ENCODE results near the gene BRMS1.

BRMS1 gene

GRCh38 chr11:66291303-66291705 is 53.6 kb downstream of the BRMS1 start:
- Histone ChIP-seq H3K9me2 (replicated peaks; ENCODE audit: insufficient read depth, low read length) (no peaks in the 10 kb centered on the region), H2AFZ (ENCODE audit: low read length) (no peak overlapping the region), H3K36me3 (replicated peaks; ENCODE audit: insufficient read depth, low read length) (no peaks in the 10 kb centered on the region), H3K4me3 (ENCODE audit: low read length) (no peak overlapping the region), H3K4me2 (ENCODE audit: low read depth, low read length) (no peak overlapping the region), H3K79me2 (ENCODE audit: low read length) (peaks cover 13% of the 10 kb centered on the region), H3K9ac (ENCODE audit: low read length) (no peak overlapping the region), H3F3A (ENCODE audit: insufficient read depth, low read length) (peaks cover 7% of the 10 kb centered on the region), H3K4me1 (ENCODE audit: low read length) (peaks cover 15% of the 10 kb centered on the region), H3K9me3 (replicated peaks; ENCODE audit: insufficient read depth, low read length) (no peaks in the 10 kb centered on the region), H3K27me3 (replicated peaks; ENCODE audit: insufficient read depth, low read length) (peaks cover 44% of the 10 kb centered on the region), H3K27ac (ENCODE audit: low read length) (no peak overlapping the region), H4K20me1 (ENCODE audit: insufficient read depth, low read length) (no peaks in the 10 kb centered on the region)
- DNase-seq, result no peak
- TF ChIP-seq, protein P1, sequence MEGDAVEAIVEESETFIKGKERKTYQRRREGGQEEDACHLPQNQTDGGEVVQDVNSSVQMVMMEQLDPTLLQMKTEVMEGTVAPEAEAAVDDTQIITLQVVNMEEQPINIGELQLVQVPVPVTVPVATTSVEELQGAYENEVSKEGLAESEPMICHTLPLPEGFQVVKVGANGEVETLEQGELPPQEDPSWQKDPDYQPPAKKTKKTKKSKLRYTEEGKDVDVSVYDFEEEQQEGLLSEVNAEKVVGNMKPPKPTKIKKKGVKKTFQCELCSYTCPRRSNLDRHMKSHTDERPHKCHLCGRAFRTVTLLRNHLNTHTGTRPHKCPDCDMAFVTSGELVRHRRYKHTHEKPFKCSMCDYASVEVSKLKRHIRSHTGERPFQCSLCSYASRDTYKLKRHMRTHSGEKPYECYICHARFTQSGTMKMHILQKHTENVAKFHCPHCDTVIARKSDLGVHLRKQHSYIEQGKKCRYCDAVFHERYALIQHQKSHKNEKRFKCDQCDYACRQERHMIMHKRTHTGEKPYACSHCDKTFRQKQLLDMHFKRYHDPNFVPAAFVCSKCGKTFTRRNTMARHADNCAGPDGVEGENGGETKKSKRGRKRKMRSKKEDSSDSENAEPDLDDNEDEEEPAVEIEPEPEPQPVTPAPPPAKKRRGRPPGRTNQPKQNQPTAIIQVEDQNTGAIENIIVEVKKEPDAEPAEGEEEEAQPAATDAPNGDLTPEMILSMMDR (IDR thresholded peaks at IDR 0.05; ENCODE audit: low read length), result no peak
- no peak for TF ChIP-seq EZH2 (optimal IDR thresholded peaks at IDR 0.05; ENCODE audit: low read depth, low read length)

GRCh38 chr11:66290330-66290621 is 54.6 kb downstream of the BRMS1 start:
- H3K4me1 ChIP-seq (ENCODE audit: low read length), result peaks cover 15% of the 10 kb centered on the region
- H3K4me2 ChIP-seq (ENCODE audit: low read depth, low read length), result peak overlapping the region; percentile 94
- DNase-seq, result no peak
- H3K36me3 ChIP-seq (replicated peaks; ENCODE audit: insufficient read depth, low read length), result no peaks in the 10 kb centered on the region
- peaks cover 13% of the 10 kb centered on the region for H3K79me2 ChIP-seq (ENCODE audit: low read length)
- H3K9ac ChIP-seq (ENCODE audit: low read length), result no peak overlapping the region
- no peak overlapping the region for H2AFZ ChIP-seq (ENCODE audit: low read length)
- peaks cover 35% of the 10 kb centered on the region for H3K27me3 ChIP-seq (replicated peaks; ENCODE audit: insufficient read depth, low read length)
- H3K27ac ChIP-seq (ENCODE audit: low read length), result no peak overlapping the region
- no peaks in the 10 kb centered on the region for H3K9me3 ChIP-seq (replicated peaks; ENCODE audit: insufficient read depth, low read length)
- TF ChIP-seq EZH2 (optimal IDR thresholded peaks at IDR 0.05; ENCODE audit: low read depth, low read length), result no peak
- TF ChIP-seq EZH2phosphoT487 (IDR thresholded peaks at IDR 0.05; ENCODE audit: low read length), result no peak
- TF ChIP-seq, protein P1 (IDR thresholded peaks at IDR 0.05; ENCODE audit: low read length), result no peak
- no peaks in the 10 kb centered on the region for H3K9me2 ChIP-seq (replicated peaks; ENCODE audit: insufficient read depth, low read length)
- peaks cover 7% of the 10 kb centered on the region for H3F3A ChIP-seq (ENCODE audit: insufficient read depth, low read length)
- H4K20me1 ChIP-seq (ENCODE audit: insufficient read depth, low read length), result no peaks in the 10 kb centered on the region
- no peak overlapping the region for H3K4me3 ChIP-seq (ENCODE audit: low read length)

GRCh38 chr11:66289548-66290329 is 55.2 kb downstream of the BRMS1 start:
- no peaks in the 10 kb centered on the region for H3K36me3 ChIP-seq (replicated peaks; ENCODE audit: insufficient read depth, low read length)
- peaks cover 13% of the 10 kb centered on the region for H3K79me2 ChIP-seq (ENCODE audit: low read length)
- no peaks in the 10 kb centered on the region for H4K20me1 ChIP-seq (ENCODE audit: insufficient read depth, low read length)
- peaks cover 7% of the 10 kb centered on the region for H3F3A ChIP-seq (ENCODE audit: insufficient read depth, low read length)
- H3K27me3 ChIP-seq (replicated peaks; ENCODE audit: insufficient read depth, low read length), result peaks cover 35% of the 10 kb centered on the region
- H3K4me2 ChIP-seq (ENCODE audit: low read depth, low read length), result peak overlapping the region; percentile 94
- peaks cover 15% of the 10 kb centered on the region for H3K4me1 ChIP-seq (ENCODE audit: low read length)
- no peaks in the 10 kb centered on the region for H3K9me3 ChIP-seq (replicated peaks; ENCODE audit: insufficient read depth, low read length)
- H2AFZ ChIP-seq (ENCODE audit: low read length), result peak overlapping the region; percentile 65
- peak; percentile 71 for DNase-seq
- peak overlapping the region; percentile 71 for H3K4me3 ChIP-seq (ENCODE audit: low read length)
- peak overlapping the region; percentile 65; the same call in 1 of the 2 replicates for H3K27ac ChIP-seq (ENCODE audit: low read length)
- H3K9me2 ChIP-seq (replicated peaks; ENCODE audit: insufficient read depth, low read length), result no peaks in the 10 kb centered on the region
- peak overlapping the region; percentile 39; the same call in 1 of the 2 replicates for H3K9ac ChIP-seq (ENCODE audit: low read length)
- TF ChIP-seq EZH2phosphoT487 (IDR thresholded peaks at IDR 0.05; ENCODE audit: low read length) (no peak), EZH2 (optimal IDR thresholded peaks at IDR 0.05; ENCODE audit: low read depth, low read length) (no peak)
- TF ChIP-seq, protein P1 (IDR thresholded peaks at IDR 0.05; ENCODE audit: low read length), result no peak

Measured in MM.1S (cell line).